ENCODE results near the gene SLIT3.
"Not testable (repeated sequence)": the region's sequence is repeated elsewhere in the genome, so short reads cannot be mapped to it uniquely, and the experiment has no call there.

SLIT3 gene

DNA sequence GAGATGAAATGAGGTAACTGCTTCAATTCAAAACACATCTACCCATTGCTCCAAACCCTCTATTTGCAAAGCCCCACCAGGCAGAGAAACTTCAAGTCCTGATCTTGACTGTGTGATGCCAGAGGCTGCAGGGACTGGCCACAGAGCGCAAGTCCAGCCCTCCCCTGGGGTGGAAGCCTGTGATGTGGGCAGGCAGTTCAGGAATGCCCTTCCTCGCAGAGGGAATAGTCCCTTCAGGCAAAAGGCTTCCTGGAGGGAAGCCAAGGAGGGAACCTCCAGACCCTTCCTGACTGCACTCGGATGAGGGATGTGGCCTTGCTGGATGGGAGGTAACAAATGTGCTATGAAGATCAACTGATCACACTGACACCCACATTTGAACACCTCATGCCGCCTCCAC lies 131.2 kb downstream of the SLIT3 start:
- no peak for DNase-seq

GRCh38 chr5:169168280-169168679 lies 132.7 kb downstream of the SLIT3 start:
- no peak for DNase-seq

DNA sequence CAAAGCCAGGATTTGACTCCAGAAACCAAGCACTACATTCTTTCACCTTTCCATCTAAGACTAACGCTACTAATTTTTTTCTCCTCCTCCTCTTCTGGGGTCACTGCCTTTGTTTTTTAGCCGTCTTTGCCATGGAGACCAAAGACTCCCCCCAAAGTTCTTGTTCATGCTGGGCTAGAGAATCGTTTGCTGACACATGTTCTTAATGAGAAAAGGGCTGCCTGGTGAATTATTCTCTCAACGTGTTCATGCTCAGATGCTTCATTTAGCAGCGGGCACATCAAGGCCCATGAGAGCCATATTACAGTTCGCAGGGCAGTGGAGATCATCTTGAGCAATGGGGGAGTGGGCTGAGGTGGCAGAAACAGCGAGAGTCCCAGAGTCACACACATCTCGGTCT lies 134.9 kb downstream of the SLIT3 start:
- no peak for DNase-seq

DNA sequence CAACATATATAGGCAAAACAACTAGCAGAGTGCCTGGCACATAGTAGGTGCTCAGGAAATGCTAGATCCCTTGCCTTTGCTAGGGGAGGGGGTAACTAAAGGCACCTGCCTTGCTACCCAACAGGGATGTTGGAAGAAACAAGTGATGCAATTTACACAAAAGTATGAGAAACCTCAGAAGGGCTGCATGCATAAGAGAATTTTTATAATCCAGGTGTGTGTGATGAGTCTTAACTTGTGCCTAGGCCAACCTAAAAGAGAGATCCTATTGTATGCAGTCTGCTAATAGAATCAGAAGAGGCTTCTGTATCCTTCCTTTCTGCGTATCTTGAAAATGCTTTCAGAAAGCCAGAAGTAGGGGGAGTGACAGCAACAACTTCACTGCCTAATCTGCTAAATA lies 135.9 kb downstream of the SLIT3 start:
- DNase-seq = no peak

DNA sequence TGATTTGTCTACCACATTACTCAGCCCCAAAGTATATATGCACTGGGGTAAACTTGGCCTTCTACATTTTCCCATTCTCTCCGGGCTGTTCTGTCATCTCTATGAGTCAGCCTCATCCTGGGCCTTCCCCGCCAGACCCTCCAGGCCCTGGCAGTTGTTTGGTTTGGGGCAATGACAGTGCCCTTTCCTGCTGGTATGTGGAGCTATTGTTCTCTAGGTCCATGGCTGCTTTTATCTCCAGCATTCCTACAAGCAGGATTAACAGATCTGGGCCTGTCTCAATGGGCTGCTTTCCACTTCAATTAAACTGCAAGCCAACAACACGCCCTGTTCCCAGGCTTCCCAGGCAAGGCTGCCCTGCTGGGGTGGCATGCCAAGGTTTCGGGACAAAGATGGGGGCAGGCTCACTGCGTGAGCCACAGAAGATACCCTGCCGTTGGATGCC lies 136.4 kb downstream of the SLIT3 start:
- no peak for DNase-seq

DNA sequence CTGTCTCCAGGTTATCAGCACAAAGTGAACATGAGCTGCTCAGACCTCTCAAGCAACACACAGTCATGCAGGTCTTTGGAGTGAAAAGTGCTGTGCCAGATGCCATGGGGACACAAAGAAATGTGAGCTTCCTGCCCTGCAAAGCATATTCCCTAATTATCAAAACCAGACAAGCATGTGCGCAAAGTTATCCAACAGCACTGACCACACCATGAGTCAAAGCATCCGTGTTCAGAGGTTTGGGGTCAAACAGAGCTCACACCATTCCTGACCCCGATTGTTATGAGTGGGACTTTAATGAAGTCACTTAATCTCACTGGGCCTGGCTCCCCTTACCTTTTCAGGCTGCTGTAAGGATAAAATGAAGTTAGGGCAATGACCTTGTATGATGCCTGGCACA lies 138.5 kb downstream of the SLIT3 start:
- DNase-seq = no peak

GRCh38 chr5:169161022-169161680 lies 139.8 kb downstream of the SLIT3 start:
- DNase-seq = no peak

- no peak for DNase-seq
Measured at GRCh38 chr5:169160405-169160901, 140.5 kb downstream of the SLIT3 start.

- no peak for DNase-seq
Measured at GRCh38 chr5:169158764-169159163, 142.2 kb downstream of the SLIT3 start.

DNA sequence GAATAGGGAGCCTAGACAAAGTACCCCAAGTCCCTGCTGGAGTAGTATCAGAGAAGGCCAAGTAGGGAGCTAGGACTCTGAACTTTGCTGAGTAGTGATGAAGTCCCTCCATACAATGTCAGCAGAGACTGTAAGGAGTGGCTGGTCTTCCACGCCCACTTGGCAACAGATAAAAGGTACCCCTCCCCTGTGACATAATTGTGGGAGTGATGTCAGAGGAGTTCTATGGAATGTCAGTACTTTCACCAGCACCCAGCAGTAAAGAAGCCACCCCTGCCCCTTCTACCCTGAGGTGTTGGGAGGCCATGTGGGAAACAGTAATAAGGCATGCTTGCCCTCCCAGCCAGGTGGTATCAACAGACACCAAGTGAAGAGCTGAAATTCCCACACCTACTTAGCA lies 143.9 kb downstream of the SLIT3 start:
- DNase-seq = no peak

DNA sequence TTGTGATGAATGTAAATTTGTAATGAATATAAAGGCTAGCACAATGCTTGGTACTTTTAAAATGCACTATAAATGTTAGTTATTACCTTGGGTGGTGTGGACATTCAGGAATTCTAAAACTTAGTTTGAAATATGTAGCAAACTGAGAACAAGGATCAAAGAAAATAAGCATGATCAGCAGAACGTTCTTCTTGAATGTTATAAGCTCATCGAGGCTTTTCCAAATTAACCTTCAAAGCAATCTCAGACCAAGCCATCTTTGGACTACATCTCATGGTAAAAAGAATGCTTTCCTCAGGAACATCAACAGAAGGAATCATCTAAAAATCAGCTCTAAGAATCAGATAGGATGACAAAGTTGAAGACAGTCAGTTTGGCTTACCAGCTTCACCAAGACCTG lies 146.3 kb downstream of the SLIT3 start:
- no peak for DNase-seq

DNA sequence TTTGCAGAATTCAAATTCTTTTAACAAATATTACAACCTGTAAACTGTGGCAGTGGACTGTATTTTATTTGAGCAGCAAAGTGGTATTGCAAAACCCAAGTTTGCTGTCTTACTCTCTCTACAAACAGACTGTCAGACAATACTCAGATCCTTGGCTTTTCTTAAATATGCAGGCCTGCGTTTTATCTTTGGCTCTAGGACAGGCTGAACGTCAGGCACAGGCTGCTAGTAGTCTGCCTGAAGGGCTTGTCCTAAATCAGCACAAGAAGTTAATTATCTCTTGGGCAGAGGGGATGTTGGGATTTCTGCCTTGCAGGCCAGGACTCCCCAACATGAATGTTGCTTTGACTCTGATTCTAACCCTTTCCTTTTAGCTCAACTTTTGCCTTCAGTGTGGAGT lies 147.5 kb downstream of the SLIT3 start:
- DNase-seq = no peak

- DNase-seq = no peak
Measured at GRCh38 chr5:169152946-169153345, 148.0 kb downstream of the SLIT3 start.

DNA sequence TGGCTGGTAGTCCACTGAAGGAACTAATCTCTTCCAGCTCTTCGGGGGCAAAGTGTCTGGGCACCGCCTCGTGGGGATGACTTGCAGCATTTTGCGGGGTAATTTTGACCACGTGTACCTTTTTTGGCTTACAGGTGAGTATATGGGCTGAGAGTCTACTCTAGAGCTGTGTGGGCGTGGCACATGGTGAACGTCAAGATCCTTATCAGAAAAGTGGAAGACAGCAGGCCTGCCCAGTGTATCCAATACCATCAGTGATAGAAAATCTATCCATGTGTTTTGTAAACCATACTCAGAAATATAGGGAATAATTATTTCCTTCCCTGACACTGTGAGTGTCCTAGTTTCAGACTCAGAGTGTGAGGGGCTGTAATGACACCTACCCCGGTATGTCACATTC lies 148.5 kb downstream of the SLIT3 start:
- no peak for DNase-seq

DNA sequence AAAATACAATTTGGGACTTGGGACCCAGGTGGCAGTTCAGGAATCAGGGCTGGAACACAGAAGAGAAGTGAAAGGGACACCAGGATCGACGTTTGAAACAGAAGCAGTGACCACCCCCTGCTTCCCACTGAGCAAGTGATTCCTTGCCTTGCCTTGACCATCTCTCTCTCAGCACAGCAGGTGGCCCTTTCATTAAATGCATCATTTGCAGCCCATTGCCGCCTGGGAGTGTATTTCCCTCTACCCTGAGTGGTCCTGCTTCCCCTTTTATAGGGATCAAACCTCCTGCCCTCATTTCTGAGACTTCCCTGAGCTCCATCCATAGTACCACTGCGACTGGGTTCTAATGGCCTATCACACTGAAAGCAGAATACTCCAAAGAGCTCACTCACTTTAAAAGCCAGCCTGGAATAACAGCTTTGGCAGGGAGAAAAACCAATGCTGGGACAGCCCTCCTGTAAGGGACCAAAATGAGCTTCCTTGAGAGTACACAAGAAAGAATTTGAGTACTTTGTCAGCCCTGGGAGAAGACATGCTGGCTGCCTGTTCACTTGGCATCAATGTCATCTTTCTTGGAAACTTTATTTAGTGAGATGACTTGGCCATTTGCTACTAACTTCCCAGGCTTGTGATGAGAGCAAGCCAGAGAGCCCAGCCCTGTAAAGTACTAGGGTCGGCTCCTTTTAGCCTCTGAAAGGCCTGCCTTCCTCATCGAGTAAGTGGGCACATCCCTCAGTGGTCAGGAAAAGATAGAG lies 149.7 kb downstream of the SLIT3 start:
- no peak for DNase-seq

- no peak for DNase-seq
Measured at GRCh38 chr5:169150108-169150507, 150.8 kb downstream of the SLIT3 start.

DNA sequence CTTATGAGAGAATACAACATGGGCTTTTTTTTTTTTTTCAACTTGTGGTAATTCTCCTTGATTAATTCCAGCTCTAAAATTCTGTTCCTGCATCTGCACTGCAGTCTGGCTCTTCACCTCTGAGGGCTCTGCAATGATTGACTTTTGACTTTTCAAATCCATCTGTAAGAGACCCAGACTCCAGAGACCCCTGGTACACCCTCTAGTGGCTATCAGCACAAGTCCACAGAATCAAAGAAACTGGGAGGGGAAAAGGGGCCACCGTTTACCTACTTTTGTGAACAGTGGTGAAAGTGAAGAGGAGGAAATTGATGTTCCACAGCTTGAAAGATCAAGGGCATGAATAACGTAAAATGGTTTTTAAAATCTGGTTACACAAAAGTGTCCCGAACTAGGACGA lies 151.6 kb downstream of the SLIT3 start:
- no peak for DNase-seq

DNA sequence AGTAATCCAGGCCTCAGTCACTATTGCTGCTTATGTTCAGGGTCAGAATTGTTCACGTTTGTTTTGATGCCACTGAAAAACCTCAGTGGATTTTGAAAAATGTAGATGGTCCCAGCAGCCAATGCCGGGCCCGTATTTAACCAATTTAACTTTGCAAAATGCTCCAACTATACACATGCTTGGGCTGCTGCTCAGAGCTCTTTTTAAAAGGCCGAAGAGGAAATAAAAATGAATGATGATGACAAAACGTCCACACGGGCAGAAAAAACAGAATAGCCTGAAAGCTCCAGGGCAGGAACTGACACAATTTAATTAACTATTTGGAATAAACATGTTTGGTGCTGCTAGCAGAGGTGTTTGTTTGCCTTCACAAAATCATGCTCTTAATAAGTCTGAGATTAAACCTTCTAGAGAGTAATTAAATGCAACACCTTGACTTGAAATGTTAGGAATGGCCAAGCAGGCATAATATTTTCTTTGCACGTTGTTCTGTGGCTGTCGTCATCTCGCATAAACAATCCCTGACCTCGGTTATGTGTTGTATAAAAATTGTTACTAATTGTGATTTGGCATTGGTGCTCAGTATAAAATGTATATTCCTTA lies 152.7 kb downstream of the SLIT3 start:
- no peak for DNase-seq

- DNase-seq = no peak
Measured at GRCh38 chr5:169147534-169147933, 153.4 kb downstream of the SLIT3 start.

- no peak for DNase-seq
Measured at GRCh38 chr5:169146158-169146557, 154.8 kb downstream of the SLIT3 start.

- no peak for DNase-seq
Measured at GRCh38 chr5:169142264-169142970, 158.5 kb downstream of the SLIT3 start.

GRCh38 chr5:169140215-169140614 lies 160.7 kb downstream of the SLIT3 start:
- not testable (repeated sequence) for DNase-seq

GRCh38 chr5:169139480-169140050 lies 161.4 kb downstream of the SLIT3 start:
- no peak for DNase-seq
